GM18499 (cell line): ENCODE results near the gene UBB.
"Not testable (repeated sequence)": the region's sequence is repeated elsewhere in the genome, so short reads cannot be mapped to it uniquely, and the experiment has no call there.

Experiments
- ATAC-seq: cut with Tn5 transposase; IDR thresholded peaks from one replicate; pipeline ENCODE4 v1.9.1; 2021; ENCODE audit warnings: moderate number of reproducible peaks; ENCODE audit not compliant: insufficient read depth, unreplicated experiment

Gene UBB

DNA sequence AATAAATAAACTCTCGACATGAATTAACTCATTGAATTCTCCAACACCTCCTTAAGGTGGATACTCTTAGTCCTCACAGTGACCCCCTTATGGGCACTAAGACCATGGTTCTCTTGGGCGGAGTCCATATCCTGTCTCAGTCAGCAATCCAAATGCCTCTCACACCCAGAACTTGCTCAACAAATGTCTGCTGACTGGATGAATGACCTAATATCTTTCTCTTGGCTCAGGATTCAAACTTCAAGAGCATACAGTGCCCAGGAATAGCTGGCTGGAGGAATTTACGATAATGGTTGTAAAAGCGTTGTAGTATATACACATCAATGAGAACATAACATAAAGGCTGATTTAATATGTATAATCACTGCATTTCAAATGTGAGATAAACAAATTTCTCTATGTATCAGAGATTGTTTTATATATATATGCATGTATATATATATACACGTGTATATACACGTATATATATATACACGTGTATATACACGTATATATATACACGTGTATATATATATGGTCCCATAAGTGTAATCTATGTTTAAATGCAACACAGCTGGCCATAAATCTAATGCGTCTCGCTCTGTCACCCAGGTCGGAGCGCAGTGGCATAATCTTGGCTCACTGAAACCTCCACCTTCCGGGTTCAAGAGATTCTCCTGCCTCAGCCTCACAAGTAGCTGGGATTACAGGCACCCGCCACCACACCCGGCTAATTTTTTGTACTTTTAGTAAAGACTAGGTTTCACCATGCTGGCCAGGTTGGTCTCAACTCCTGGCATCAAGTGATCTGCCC lies 6.5 kb upstream of the UBB start:
- no peak for ATAC-seq

DNA sequence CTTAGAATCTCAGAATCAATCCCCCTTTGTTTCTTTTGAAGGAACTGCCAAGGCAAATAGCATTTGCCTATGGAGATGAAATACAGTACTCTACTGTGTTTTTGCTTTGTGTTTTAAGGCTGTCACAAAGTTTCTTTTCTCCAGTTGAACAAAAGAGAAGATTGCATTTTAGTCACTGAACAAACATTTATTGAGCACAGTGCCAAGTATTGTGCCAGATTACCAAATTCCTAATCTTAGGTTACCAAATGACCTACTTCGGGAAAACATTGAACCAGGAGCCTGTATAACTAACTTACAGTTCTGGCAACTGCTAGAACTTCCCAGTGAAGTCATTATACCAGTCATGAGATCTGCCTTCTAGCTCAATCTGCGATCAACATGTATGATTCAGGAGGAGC lies 3.0 kb upstream of the UBB start:
- no peak for ATAC-seq

DNA sequence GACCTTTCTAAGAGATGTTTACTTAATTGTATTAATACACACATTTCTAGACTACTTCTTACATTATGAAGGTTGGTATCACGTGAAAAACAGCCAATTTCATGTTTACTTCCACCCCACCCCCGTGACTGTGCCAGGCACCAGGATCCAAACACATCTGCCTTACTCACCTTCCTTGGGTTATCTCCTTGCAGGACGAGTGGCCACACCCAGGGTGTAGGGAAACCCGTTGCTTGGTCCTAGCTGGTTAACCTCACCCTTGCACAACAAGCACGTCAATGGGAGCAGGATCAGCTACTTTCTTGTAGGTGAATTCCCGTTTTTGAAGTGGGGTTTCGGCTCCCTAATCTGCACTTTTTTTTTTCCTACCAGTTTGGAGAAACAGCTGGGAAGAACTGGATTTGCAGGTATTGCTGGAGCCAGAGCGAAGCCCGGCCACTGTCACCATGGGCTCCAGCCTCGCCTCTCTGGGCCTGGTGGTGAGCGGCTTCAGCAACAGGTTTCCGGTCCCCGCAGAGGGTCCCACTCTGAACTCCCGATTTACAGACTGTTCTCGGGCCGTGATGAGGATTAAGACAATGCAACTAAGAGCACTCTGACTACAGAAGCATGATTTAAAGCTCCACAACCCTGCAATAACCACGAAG lies 2.1 kb upstream of the UBB start:
- no peak for ATAC-seq

DNA sequence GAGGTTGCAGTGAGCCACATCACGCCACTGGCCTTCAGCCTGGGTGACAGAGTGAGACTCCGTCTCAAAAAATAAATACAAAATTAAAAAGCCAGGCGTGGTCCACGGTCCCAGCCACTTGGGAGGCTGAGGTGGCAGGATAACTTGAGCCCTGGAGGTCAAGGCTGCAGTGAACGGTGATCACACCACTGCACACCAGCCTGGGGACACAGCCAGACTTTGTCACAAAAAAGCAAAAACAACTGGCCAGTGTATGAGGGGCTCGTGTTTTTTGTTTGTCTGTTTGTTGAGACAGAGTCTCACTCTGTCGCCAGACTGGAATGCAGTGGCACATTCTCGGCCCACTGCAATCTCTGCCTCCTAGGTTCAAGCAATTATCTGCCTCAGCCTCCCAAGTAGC lies 1.2 kb upstream of the UBB start:
- no peak for ATAC-seq

DNA sequence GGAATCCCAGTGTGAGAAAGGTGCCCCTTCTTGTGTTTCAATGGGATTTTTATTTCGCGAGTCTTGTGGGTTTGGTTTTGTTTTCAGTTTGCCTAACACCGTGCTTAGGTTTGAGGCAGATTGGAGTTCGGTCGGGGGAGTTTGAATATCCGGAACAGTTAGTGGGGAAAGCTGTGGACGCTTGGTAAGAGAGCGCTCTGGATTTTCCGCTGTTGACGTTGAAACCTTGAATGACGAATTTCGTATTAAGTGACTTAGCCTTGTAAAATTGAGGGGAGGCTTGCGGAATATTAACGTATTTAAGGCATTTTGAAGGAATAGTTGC lies 567 bp downstream of the UBB start:
- ATAC-seq = no peak

DNA sequence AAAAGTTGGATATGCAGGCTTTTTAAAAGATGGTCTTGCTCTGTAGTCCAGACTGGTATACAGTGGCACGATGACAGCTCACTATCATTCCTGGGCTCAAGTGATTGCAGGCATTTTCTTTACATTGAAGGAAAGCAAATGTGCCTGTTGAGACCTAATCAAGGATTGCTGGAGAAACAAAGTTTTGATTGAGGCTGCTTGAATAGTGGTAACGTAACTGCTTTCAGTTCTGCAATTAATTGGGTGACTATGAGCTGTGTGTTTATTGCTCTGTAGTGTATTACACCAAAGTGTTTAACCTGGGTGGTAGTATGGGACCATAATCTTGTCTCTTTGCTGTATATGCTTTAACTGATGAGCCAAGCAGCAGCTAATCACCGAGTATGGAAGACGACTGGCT lies 2.3 kb downstream of the UBB start:
- no peak for ATAC-seq

DNA sequence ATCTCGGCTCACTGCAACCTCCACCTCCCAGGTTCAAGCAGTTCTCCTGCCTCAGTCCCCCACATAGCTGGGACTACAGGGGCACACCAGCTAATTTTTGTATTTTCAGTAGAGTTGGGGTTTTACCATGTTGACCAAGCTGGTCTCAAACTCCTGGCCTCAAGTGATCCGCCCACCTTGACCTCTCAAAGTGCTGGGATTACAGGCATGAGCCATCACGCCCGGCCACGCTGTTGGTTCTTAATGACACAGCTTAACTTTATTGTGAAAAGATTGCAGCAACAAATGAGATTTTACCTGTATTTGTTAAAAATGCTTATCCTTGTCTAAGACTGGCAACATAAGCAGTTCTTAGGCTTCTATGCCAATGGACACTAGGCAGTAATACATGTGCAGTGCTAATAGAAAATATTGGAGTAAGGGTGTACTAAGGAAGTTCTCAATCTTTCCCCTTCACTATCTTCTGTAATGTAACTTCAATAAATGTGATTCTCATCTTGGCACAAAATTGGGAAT lies 2.9 kb downstream of the UBB start:
- ATAC-seq = no peak

DNA sequence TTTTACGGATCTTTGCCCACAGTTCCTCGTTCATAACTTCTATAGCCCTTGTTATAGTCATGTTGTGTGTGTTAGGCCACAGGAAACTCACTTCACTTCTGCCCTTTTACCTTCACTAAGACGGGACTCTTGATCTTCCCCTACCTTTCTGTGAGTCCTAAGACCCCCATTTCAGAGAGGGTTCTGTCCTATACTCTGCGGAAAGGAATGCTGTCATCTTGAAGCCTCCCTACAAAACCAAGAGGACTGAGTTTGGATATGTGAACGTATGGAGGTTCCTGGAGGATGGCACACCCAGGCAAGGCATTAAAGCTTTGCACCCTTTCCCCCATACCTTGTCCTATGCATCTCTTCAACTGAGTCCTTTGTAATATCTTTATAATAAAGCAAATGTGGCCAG lies 3.7 kb downstream of the UBB start:
- no peak for ATAC-seq

DNA sequence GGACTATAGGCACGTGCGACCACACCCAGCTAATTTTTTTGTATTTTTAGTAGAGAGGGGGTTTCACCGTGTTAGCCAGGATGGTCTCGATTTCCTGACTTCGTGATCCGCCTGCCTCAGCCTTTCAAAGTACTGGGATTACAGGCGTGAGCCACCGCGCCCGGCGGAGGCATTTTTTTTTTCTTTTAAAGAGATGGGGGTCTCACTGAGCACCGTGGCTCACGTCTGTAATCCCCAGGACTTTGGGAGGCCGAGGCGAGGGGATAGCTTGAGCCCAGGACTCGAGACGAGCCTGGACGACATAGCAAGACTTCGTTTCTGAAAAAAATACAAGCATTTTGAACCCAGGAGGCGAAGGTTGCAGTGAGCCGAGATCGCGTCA lies 5.2 kb downstream of the UBB start:
- ATAC-seq = not testable (repeated sequence)

DNA sequence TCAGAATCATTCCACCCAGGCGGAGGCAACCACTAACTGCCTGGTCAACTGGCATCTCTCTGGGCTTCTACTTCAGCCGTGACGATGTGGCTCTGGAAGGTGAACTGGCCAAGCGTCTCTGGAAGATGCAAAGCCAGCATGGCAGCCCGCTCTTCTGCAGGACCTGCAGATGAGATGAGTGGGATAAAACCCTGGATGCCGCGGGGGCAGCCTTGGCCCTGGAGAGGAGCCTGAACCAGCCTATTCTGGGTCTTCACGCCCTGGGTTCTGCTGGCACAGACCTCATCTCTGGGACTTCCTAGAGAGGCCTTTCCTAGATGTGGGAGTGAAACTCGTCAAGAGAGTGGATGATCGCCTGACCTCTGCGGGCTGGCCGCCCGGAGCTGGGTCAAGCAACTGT lies 10.6 kb downstream of the UBB start:
- no peak for ATAC-seq

DNA sequence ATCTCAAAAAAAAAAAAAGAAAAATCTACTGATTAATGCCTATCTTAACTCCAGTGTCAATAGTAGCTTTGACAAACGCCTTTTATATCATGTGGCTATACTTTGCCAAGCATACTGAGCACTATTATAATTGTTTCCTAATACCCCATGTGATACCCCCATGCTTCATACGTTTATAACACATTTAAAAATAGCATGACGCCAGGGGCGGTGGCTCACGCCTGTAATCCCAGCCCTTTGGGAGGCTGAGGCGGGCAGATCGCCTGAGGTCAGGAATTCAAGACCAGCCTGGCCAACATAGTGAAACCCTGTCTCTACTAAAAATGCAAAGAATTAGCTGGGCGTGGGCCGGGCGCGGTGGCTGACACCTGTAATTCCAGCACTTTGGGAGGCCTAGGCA lies 11.6 kb downstream of the UBB start:
- ATAC-seq = not testable (repeated sequence)

DNA sequence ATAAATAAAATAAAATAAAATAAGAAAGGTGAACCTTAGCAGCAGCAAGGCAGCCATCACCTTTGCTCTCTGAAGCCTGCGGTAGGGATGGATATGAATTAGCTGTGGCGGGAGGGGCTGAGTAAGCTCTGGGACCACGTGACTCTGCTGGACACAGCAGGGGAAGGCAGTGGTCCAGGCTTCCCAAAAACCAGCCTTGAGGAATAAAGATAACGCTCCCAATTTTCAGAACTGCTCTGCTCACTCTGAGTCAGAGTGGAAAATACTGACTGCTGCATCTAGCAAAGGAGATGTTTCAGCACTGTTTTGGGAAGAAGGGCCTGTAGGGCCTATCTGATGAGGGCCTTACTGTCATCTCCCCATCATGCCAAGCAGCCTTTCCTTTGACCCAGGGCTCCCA lies 15.0 kb downstream of the UBB start:
- not testable (repeated sequence) for ATAC-seq

DNA sequence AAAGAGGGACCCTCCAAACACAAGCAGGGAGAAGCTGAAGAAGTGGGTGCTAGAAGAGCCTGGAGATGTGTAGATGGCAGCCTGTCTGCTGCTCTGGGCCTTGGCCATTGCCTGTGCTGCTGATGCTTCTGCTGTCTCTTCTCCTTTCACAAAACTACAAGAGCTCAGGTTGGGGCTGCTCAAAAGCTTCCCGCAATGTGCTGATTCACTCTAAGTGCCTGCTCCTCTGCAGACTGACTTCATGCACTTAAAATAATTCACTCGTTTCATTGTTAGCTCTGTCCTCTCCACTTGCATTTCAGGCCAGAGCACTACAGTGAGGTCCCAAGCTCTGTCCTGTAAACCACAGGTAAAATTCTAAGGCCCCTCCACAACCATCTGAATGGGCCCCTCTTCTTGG lies 15.8 kb downstream of the UBB start:
- not testable (repeated sequence) for ATAC-seq

DNA sequence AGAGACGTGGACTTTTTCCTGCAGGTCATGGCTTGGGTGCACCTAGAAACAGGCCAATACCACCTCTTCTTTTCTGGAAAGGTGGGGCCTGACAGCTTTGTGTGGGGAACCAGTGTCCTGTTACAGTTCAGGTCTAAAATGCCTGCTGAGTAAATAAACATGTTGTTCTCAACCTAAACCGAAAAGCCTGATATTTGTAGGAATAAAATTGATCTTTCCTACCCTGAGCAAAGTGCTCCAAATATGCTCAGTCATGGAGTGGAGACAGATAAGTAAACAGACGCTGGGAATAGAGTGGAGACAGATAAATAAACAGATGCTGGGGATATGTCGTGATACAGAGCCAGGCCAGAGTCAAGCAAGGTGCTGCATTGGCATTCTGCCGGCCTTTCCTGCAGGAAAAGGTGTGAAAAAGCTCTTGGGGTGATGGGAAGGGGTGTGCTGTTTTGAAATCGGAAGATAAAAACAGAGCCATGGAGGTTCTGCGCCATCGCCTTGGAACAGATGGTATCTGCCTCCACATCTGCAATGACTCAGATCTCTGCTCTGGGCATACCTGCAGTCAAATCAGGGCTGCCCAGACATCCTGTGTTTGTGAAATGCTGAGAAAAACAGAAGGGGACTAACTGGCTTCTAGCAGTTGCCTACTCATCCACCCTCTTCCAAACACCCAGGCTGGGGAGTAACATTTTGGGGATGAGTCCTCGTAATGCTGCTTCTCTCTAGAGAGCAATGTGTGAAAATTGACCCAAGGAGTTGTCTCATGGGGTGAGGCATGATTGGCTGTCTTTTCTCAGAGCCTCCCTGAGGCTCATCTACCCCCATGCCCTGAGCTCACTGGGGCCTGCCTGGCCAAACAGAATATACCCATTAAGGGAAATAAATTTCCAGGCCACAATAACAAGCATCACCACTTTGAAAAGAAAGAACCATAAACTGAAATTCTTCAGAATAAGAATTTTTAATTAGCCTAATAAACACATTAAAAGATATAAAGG lies 17.7 kb downstream of the UBB start:
- ATAC-seq = peak; percentile 57

DNA sequence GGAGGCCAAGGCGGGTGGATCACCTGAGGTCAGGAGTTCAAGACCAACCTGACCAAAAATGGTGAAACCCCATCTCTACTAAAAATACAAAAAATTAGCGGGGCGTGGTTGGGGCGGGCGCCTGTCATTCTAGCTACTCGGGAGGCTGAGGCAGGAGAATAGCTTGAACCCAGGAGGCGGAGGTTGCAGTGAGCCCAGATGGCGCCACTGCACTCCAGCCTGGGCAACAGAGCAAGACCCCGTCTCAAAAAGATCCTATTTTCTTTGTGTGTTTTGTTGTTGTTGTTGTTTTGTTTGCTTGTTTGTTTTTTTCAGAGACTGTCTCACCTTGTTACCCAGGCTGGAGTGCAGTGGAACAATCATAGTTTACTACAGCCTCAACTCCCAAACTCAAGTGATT lies 23.0 kb downstream of the UBB start:
- not testable (repeated sequence) for ATAC-seq

DNA sequence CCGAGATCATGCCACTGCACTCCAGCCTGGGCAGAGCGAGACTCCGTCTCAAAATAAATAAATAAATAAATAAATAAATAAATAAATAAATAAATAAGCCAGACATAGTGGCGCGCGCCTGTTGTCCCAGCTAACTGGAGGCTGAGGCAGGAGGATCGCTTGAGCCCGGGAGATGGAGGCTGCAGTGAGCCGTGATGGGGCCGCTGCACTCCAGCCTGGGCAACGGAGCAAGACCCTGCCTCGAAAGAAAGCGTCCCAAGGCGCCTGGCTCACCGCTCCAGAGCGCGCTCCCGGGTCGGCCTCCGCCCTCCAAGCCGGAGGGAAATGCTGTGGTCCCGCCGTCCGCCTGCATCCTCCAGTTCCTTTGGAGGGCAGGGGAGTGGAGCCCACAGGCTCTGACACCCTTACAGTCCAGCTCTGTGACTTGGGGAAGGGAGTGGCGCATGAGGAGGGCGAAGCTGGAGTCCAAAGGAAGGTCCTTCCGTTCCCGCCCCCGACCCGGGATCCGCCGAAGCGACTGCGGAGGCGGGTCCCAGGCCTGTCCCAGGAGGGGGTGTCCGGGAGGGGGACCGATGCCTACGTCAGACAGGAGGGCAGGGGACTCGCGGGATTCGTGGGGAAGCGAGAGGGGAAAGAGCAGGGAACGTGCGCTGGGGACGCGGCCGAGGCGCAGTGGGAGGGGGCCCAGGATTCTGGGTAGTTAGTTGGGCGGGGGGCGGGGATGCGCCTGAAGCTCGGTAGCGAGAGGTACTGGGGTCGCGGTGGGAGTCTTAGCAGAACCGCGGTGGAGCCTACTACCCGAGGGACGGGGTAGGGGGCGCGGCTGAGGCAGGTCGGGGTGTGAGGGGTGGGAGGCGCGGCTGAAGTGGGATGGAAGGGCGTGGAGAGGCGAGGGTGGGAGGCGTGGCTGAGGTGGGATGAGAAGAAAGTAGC lies 26.1 kb downstream of the UBB start:
- no peak for ATAC-seq

DNA sequence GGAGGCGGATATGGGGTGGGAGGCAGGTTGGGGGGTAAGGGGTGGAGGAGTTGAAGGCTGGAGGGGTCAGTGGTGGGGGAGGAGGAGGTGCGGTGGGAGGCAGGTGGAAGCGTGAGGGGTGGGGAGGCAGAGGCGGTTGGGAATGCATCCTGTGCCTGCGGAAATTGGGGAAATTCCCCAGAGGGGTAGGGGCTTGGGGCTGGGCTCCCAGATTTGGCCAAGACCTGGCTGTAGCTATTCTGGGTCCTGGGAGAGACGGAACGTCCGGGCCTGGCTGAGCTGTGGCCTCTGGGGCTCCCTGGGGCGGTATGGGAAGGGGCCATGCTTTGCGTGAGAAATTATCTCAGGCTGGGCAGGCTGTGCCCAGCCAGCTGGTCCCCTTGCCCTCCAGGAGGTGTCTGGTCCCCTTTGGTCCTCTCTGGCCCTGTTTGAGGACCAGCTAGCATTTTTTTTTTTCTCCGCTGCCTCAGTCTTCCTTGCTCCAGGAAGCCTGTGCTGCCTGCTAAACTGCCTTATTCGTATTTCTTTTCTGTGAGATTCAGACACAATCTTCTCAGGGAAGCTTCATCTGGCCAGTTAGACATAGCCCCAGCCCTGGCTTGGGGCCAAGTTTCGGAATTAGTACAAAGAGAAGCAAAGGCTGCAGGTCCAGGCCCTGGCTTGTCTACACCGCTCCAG lies 27.2 kb downstream of the UBB start:
- ATAC-seq = peak; percentile 58

DNA sequence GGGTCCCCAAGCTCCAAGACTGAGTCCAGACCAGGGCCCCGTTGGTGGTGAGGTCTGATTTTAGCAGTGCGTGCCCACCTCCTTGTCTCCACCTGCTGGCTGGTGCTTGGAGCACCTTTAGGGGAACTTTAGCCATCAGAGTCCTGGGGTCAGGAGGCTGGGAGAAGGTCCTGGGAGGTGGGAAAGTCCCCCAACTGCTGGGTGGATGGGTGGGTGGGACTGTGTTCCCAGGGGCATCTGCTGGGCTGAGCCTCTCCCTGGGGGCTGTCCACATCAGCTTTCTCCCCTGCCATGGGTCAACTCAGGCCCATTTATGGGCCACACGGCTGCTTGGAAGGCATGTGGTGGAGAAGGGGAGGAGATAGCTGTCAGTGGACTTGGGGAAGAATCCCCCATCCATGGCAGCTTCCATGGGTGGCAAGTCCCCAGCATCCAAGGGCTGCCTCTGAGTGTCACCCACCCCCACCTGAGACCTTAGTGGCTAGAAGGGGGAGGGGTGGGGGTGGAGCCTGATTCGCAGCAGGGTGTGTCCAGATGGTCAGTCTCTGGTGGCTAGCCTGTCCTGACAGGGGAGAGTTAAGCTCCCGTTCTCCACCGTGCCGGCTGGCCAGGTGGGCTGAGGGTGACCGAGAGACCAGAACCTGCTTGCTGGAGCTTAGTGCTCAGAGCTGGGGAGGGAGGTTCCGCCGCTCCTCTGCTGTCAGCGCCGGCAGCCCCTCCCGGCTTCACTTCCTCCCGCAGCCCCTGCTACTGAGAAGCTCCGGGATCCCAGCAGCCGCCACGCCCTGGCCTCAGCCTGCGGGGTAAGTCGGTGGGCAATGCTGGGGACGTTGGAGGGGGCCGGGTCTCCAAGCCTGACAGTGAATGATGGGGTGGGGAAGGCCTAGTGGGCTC lies 34.4 kb downstream of the UBB start, which contains the start of gene TRPV2:
TRPV2 (plus strand) TSS at position 541 of the 894 bp plus-strand sequence. CDS start 2,098 bp downstream, outside the sequence.
- no peak for ATAC-seq
